Measurements from ENCODE around the gene LZTFL1.

GRCh38 chr3:45861043-45861719, 19.3 kb upstream of the LZTFL1 start:
- no peak for TF ChIP-seq GATA2 (IDR thresholded peaks at IDR 0.05; ENCODE audit: low read depth, low read length)
- no peak for TF ChIP-seq GATA3 (IDR thresholded peaks at IDR 0.05; ENCODE audit: low read depth, low read length)

Data from SH-SY5Y (cell line).